Inferior parietal cortex (tissue), 1 donor: ENCODE measurements around the gene GRWD1.

Source experiments
- DNase-seq: peaks from one replicate; pipeline ENCODE4 v3.0.0-alpha.2; 2016; ENCODE audit errors: extremely low spot score

The GRWD1 gene

DNA sequence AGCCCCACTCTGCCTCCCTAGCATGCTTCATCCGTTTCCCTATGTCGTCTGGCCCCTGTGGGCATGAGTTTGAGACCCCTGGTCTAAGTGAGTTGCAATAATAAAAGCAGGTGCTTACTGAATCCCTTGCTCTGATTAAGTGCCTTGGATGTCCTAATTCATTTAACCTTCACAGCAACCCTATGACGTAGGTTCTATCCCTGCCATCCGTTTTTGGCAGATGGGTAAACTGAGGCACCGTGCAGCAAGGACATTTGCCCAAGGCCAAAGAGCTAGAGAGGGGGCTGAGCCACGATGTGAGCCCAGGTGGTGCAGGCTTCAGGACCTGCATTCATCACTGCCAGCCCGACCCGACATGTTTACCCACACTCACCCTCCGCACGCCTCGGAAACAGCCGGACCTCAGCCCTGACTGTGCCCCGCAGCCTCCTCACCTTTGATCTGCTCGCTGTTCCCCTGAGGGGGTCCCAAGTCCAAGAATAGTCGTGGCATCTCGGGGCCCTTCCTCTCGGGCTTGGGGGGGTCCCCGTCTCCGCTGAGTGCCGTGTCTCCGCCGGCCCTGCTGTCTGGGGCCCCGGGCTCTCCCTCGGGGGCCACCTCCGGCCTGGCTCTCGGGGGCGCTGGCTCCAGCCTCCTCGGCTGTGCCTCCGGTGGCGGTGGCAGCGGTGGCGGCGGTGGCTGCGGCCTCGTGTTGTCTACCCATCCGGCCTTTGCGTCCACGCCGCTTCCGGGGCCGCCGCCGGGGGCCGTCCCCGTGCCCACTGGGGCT lies 51.4 kb downstream of the GRWD1 start:
- no peak for DNase-seq

- DNase-seq, result no peak
Observed at GRCh38 chr19:48497728-48498594, 52.2 kb downstream of the GRWD1 start.

GRCh38 chr19:48498595-48499311 lies 53.0 kb downstream of the GRWD1 start:
- DNase-seq, result no peak

DNA sequence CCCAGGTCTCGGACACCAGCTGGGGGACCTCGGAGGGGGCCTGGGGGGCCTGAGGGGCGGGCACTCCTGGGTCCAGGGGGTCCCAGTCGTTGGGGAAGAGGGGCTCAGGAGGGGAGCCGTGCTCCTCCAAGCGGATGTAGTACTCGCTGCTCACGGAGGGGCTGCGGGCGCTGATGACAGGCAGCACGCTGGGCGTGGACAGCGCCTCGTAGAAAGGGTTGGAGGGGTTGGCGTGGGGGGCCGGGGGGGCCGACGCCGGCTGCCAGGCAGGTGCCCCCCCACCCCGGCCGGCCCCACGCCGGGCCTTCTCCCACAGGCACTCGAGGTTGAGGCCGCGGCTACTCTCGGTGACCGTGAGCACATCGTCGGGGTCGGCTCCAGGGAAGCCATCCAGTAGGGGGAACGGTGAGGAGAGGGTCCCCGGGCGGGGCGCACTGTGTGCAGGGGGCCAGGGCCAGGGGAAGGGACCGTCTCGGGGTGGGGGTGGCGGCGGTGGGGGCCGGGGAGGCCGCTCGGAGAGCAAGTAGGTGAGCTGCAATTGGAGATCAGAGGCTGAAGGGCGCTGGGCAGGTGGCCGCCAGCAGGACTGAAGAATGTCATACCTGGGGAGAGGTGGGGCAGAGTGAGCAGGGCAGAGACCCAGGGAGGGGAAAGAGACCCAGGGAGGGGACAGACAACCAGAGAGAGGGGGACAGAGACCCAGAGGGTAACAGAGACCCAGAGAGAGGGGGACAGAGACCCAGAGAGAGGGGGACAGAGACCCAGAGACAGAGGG lies 53.7 kb downstream of the GRWD1 start:
- no peak for DNase-seq

- DNase-seq, result no peak
Observed at GRCh38 chr19:48500830-48501493, 55.2 kb downstream of the GRWD1 start.

DNA sequence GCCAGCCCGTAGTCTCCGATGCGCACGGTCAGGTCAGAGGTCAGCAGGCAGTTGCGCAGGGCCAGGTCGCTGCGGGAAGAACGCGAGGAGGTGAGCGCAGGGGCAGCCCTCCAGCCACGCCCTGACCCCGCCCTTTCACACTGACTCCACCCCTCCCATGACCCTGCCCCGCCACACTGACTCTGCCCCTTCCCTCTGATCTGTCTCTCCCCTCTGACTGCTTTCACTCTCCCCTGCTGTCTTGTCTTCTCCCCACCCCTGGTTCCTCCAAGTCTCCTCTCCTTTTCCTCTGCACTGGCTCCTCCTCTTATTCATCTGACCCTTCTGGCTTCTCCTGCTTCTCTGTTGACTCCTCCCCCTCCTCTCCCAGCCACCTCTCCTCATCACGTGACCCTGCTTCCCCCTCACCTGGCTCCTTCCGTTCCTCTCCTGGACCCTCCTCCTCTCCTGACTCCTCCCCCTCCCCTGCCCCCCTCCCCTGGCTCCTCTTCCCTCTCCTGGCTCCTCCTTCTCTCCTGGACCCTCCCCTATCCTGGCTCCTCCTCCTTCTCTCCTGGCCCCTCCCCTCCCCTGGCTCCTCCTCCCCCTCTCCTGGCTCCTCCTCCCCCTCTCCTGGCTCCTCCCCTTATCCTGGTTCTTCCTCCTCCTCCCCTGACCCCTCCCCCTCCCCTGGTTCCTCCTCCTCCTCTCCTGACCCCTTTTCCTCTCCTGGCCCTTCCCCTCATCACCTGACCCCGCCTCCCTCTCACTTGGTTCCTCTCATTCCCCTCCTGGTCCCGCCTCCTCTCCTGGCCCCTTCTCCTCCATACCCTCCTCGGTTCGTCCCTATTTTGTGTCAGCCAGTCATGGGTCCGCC lies 55.9 kb downstream of the GRWD1 start:
- DNase-seq, result no peak

DNA sequence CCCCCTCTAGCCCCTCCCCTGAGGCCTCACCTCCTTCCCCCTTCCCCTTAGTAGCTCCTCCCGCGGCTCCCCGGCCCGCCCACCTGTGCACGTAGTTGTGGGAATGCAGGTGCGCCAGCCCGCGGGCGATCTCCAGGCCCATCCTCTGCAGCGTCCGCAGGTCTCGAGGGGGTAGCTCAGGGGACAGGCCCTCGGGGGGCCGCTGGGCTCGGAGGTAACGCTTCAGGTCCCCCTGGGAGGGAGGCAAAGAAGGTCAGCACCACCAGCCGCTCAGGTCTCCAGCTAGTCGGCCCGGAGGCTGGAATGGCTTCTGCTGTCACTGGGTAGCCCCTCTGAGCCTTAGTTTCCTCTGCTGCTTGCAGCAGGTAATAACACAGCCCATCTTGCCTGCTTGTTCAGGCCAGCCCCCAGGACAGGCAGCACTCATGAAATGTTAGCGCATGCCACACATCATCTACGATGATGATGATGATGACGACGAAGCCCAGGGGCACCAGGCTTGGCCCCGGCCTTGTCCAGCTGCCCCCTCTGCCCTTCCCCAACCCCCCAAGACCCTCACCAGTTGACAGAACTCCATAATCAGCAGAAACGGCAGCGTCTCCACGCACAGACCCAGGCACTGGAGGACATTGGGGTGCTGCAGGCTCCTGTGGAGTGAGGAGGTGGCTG lies 56.7 kb downstream of the GRWD1 start:
- DNase-seq, result no peak

GRCh38 chr19:48506138-48506733 lies 60.5 kb downstream of the GRWD1 start:
- DNase-seq, result no peak
